ENCODE results near the gene PCSK5.

Gene PCSK5

GRCh38 chr9:76115396-76115795, 224.9 kb downstream of the PCSK5 start:
- in situ Hi-C loops (cut with MboI; ENCODE audit: low sequenced_read_pairs): no loop called here

DNA sequence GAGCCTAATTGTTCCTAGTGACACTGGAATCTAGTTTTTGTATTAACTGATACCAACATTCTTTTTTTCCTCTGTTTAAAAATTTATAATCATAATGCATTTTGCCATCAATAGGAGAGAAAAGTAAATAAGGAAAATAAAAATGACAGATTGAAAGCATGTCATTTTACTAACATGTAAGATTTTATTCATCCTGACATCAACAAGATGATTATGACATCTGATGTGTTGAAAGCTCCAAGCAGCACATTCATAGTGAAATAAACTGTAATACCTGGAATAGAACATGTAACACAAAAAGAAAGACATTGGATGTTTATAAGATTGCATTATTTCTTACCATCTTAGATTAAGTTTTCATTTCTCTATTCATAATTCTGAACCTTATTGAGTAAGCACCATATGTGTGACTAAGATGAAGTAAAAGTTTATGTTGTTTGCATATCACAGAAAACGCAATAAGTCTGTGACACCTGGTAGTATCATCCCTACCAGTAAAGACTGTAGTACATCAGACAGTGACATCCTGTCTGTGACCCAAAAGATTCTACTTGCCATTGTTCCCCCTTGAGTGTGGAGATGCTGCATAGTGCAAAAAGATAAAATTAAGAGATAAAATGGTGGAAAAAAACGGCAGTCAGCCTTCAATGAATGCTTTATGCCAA, 225.6 kb downstream of the PCSK5 start:
- in situ Hi-C loops (cut with MboI; ENCODE audit: low sequenced_read_pairs): no loop called here

- in situ Hi-C loops (cut with MboI; ENCODE audit: low sequenced_read_pairs): no loop called here
Observed at GRCh38 chr9:76116913-76117312, 226.4 kb downstream of the PCSK5 start.

DNA sequence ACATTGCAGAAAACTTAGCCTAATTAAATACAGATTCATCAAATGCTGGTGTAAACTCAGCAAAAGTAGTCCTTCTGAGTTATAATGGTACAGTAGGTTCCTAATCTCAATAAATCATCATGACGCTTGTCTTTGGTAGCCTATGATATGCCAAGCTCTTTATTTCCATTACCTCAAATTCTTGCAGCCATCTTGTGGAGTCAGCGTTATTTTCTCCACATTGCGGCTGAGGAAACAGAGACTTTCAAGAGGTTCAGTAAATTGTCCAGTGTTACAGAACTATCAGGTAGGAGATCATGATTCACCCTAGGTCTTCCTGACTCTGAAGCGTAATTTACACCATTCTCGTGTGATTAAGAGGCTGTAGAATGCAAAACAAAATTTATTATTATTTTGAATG, 237.2 kb downstream of the PCSK5 start:
- in situ Hi-C loops (cut with MboI; ENCODE audit: low sequenced_read_pairs): no loop called here

- in situ Hi-C loops (cut with MboI; ENCODE audit: low sequenced_read_pairs): no loop called here
Observed at GRCh38 chr9:76135902-76136301, 245.4 kb downstream of the PCSK5 start.

- in situ Hi-C loops (cut with MboI; ENCODE audit: low sequenced_read_pairs): no loop called here
Observed at GRCh38 chr9:76136986-76137385, 246.5 kb downstream of the PCSK5 start.

GRCh38 chr9:76137931-76138330, 247.5 kb downstream of the PCSK5 start:
- in situ Hi-C loops (cut with MboI; ENCODE audit: low sequenced_read_pairs): no loop called here

GRCh38 chr9:76138360-76138759, 247.9 kb downstream of the PCSK5 start:
- in situ Hi-C loops (cut with MboI; ENCODE audit: low sequenced_read_pairs): no loop called here

GRCh38 chr9:76143834-76144233, 253.4 kb downstream of the PCSK5 start:
- in situ Hi-C loops (cut with MboI; ENCODE audit: low sequenced_read_pairs): no loop called here

- in situ Hi-C loops (cut with MboI; ENCODE audit: low sequenced_read_pairs): no loop called here
Observed at GRCh38 chr9:76150013-76150412, 259.5 kb downstream of the PCSK5 start.

GRCh38 chr9:76151267-76151666, 260.8 kb downstream of the PCSK5 start:
- in situ Hi-C loops (cut with MboI; ENCODE audit: low sequenced_read_pairs): no loop called here

DNA sequence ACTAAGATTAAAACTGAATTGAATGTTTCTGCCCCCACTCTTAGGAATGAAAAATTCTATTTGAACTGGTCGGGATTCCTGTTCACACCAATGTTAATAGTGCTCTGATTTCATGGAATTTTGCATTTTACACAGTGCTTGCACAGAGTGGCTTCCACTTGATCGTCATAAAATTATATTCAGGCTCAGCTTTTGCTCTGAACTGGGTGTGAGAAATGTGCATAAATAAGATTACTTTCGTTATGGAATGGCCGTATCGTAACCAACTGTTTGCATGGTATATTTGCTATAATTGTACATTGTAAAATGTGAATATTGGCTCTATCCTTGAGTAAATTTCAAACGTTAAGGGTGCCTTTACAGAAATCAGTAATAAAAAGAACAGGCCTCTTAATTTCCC, 262.9 kb downstream of the PCSK5 start:
- in situ Hi-C loops (cut with MboI; ENCODE audit: low sequenced_read_pairs): no loop called here

- in situ Hi-C loops (cut with MboI; ENCODE audit: low sequenced_read_pairs): no loop called here
Observed at GRCh38 chr9:76153902-76154629, 263.6 kb downstream of the PCSK5 start.

- in situ Hi-C loops (cut with MboI; ENCODE audit: low sequenced_read_pairs): no loop called here
Observed at GRCh38 chr9:76155361-76155760, 264.9 kb downstream of the PCSK5 start.

DNA sequence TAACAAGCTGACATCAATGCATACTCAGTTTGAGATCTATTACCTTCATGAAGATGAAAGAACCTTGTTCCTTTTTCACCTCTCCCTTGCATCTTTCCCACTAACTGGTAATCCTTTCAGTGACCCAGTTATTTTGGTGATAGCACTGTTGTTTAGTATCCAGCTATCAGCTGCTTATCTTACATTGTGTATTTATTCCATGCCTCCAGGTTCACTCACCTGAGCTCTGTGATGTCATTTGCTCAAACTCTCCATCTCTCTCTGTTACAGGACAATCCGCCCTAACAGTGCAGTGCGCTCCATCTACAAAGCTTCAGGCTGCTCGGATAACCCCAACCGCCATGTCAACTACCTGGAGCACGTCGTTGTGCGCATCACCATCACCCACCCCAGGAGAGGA, 268.2 kb downstream of the PCSK5 start:
- in situ Hi-C loops (cut with MboI; ENCODE audit: low sequenced_read_pairs): no loop called here

DNA sequence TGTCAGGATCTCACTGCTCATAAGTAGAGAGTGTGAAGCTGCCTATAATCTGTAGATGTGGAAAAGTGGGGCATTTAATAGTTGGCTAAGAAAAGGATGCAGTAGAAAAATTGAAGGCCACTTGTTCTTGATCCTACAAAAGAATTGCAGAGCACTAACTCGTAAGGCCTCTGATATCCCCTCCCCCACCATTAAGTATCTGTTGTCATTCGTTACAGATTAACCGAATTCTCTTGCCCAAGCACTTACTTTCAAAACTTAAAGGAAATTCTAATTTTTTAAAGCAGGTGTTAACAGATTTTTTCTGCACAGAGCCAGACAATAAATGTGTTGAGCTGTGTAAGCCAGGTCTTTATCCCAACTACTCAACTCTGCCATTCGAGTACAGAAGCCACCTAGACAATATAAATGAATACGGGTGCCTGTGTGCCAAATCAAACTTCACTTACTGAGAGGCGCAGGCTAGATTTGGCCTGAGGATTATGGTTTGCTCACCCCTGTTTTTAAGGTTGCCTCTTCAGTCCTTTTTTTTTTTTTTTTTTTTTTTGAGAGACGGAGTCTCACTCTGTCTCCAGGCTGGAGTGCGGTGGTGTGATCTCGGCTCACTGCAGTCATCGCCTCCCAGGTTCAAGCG, 268.9 kb downstream of the PCSK5 start:
- in situ Hi-C loops (cut with MboI; ENCODE audit: low sequenced_read_pairs): no loop called here

DNA sequence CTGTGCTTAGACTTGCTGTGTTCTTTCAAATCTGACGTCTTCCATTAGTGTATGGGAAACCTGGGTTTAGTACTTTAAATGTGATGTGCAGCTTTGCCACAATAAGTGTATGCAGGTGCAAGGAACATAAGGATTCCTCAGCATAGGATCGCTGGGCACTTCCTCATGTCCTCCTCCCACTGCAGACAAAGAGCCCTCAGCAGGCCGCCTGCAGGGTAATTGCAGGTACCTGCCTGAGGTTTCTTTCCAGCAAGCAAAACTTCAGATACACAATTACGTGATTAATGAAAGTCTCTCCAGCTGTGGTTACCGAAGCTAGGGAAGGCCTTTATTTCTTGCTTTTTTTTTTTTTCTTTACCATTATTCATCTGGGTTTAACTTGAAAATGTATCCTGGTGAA, 270.6 kb downstream of the PCSK5 start:
- in situ Hi-C loops (cut with MboI; ENCODE audit: low sequenced_read_pairs): no loop called here

- in situ Hi-C loops (cut with MboI; ENCODE audit: low sequenced_read_pairs): no loop called here
Observed at GRCh38 chr9:76161541-76161940, 271.1 kb downstream of the PCSK5 start.

- in situ Hi-C loops (cut with MboI; ENCODE audit: low sequenced_read_pairs): no loop called here
Observed at GRCh38 chr9:76162086-76162730, 271.7 kb downstream of the PCSK5 start.

GRCh38 chr9:76162751-76163500, 272.5 kb downstream of the PCSK5 start:
- in situ Hi-C loops (cut with MboI; ENCODE audit: low sequenced_read_pairs): no loop called here

GRCh38 chr9:76166526-76166925, 276.1 kb downstream of the PCSK5 start:
- in situ Hi-C loops (cut with MboI; ENCODE audit: low sequenced_read_pairs): no loop called here
